Thoracic aorta (tissue), 2 donors: ENCODE results near the gene C13orf42. TPM values are rescaled to one million over a fixed set of nuclear protein-coding genes. Genes with fewer than 3 reads are reported as not detected.

ENCODE experiments used
- ATAC-seq: fragments of 150-250 bp; one replicate; pipeline ENCODE4 v1.8.0; 2017; ENCODE audit warnings: low read depth; ENCODE audit not compliant: insufficient number of reproducible peaks, low FRiP score
- DNase-seq: peaks from one replicate; pipeline ENCODE4 v3.0.0-alpha.2; 2020; ENCODE audit warnings: low spot score
- H3K27ac ChIP-seq, 2 donors: fragments of 200-600 bp; sonication (generic); 1 replicate in 1 of 2; 2 replicates in 1 of 2; pipeline ENCODE4 v1.5.1; 2016; ENCODE audit warnings: mild to moderate bottlenecking in 2 of 2, moderate library complexity in 2 of 2
- H3K27me3 ChIP-seq: fragments of 200-600 bp; sonication (generic); replicated peaks from 2 replicates; pipeline ENCODE4 v1.6.0; 2016; ENCODE audit warnings: mild to moderate bottlenecking; ENCODE audit not compliant: insufficient read depth
- H3K36me3 ChIP-seq: fragments of 200-600 bp; sonication (generic); one replicate; pipeline ENCODE4 v1.5.1; 2016
- H3K4me1 ChIP-seq, 2 donors: fragments of 200-600 bp; sonication (generic); 1 replicate in 1 of 2; 2 replicates in 1 of 2; pipeline versions ENCODE4 v1.5.1 to v1.6.0; 2016; ENCODE audit warnings: low read depth in 2 of 2, mild to moderate bottlenecking in 1 of 2; ENCODE audit not compliant: control insufficient read depth in 1 of 2
- H3K4me3 ChIP-seq: fragments of 200-600 bp; sonication (generic); 2 replicates; pipeline ENCODE4 v1.5.1; 2016; ENCODE audit warnings: mild to moderate bottlenecking
- H3K9me3 ChIP-seq: fragments of 200-600 bp; sonication (generic); 2 replicates; pipeline ENCODE4 v1.5.1; 2016
- total RNA-seq, 2 donors: library from RNA; depleted of rRNA; stranded (reverse); fragments of >200 nt; gene quantifications; one replicate each; pipeline versions ENCODE4 v1.1.0 to v1.2.3, GENCODE V29; 2016
- TF ChIP-seq, protein P1 (sequence below): fragments of 200-600 bp; sonication (generic); IDR thresholded peaks from one replicate; pipeline ENCODE4 v1.5.1; 2019; ENCODE audit warnings: antibody characterized with exemption

The C13orf42 gene
- total RNA-seq, 2 donors from 2014 or later, result not detected

DNA sequence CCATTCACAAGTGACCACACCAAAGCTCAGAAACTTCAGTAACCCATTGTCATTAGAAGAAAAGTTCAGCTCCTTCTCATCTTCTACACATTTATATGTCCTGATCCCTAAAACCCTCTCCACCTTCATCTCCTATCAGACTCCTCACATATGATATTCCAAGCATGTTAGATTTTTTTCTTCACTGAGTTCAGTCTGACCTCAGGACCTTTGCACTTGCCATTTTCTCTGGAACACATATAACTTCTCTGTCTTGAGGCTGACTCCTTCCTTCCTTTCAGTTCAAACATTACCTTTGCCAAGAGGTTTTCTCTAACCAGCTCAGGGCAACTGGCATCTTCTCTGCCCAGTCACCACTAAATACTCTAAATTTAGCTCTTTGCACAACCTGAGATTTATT, 54.1 kb downstream of the C13orf42 start:
- Histone ChIP-seq H3K9me3 (no peaks in the 10 kb centered on the region), H3K4me1 (peaks cover 0 to 11% of the 10 kb centered on the region in 2 donors), H3K4me3 (no peak overlapping the region), H3K36me3 (no peaks in the 10 kb centered on the region), H3K27me3 (no peaks in the 10 kb centered on the region), H3K27ac (no peak overlapping the region)
- ATAC-seq (no peak), DNase-seq (no peak)
- TF ChIP-seq, protein P1, sequence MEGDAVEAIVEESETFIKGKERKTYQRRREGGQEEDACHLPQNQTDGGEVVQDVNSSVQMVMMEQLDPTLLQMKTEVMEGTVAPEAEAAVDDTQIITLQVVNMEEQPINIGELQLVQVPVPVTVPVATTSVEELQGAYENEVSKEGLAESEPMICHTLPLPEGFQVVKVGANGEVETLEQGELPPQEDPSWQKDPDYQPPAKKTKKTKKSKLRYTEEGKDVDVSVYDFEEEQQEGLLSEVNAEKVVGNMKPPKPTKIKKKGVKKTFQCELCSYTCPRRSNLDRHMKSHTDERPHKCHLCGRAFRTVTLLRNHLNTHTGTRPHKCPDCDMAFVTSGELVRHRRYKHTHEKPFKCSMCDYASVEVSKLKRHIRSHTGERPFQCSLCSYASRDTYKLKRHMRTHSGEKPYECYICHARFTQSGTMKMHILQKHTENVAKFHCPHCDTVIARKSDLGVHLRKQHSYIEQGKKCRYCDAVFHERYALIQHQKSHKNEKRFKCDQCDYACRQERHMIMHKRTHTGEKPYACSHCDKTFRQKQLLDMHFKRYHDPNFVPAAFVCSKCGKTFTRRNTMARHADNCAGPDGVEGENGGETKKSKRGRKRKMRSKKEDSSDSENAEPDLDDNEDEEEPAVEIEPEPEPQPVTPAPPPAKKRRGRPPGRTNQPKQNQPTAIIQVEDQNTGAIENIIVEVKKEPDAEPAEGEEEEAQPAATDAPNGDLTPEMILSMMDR, result no peak

DNA sequence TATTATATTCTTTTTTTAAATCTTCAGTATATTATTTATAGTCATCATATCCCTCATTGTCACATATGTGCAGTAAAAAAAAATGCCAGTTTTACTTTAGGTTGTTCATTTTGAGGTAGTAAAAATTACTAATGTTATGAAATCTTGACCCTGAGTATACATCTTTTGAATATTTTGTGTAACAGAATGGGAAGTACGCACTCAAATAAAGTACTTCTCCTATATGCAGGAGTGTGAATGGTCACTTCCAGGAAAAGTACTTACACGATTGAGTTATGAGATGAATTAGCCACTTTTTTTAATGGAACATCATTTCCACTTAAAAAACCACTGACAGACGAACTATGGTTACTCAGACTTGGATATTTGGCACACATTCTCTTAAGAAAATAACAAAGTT, 58.5 kb downstream of the C13orf42 start:
- DNase-seq, result no peak
- no peaks in the 10 kb centered on the region for H3K36me3 ChIP-seq

DNA sequence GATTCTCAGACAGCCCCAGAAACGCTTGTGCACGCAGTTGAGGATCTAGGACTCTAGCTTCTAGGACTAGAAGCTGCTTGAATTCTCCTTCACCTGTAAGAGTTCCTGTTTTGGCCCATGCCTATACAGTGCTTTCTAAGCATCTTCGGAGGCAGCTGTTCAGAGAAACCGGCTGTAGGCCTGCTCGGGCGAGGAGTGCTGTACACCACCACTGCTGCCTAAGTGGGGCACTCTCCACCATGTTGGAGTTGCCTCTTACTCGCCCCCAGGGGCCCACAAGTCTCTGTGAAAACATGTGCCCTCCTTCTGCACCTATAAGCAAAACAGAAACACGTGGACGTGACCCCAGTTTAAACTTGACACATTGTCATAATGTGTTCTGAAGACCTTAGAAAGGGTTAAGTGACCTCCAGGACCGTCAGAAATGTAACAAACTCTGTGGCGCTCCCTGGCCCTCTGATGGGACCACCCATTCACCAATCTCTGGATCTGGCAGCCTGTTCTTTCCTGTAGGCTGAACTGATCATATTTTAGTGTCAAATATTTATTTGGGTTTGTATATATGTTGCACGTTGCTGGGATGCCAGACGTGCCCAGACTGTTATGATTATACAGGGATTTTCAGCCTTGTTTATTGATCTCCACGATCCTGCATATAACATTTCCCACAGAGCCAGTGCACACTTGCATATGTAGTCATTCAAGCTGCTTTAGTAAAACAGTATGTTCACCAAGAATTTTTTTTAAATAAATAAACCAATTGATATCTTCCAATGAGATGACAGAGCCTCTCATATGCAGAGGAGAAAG, 60.8 kb downstream of the C13orf42 start:
- DNase-seq, result no peak
- Histone ChIP-seq H3K9me3 (no peaks in the 10 kb centered on the region), H3K27ac (no peak overlapping the region), H3K4me1 (peaks cover 0 to 11% of the 10 kb centered on the region in 2 donors), H3K4me3 (no peak overlapping the region), H3K36me3 (no peaks in the 10 kb centered on the region), H3K27me3 (no peaks in the 10 kb centered on the region)
- ATAC-seq, result no peak
- TF ChIP-seq, protein P1, result no peak

More for the DNA sequence above, 58.5 kb downstream of the C13orf42 start:
- H3K4me3 ChIP-seq, result no peak overlapping the region
- TF ChIP-seq, protein P1, result no peak
- no peak overlapping the region for H3K27ac ChIP-seq
- H3K27me3 ChIP-seq, result no peaks in the 10 kb centered on the region
- peaks cover 0 to 11% of the 10 kb centered on the region in 2 donors for H3K4me1 ChIP-seq
- no peak for ATAC-seq
- H3K9me3 ChIP-seq, result no peaks in the 10 kb centered on the region

DNA sequence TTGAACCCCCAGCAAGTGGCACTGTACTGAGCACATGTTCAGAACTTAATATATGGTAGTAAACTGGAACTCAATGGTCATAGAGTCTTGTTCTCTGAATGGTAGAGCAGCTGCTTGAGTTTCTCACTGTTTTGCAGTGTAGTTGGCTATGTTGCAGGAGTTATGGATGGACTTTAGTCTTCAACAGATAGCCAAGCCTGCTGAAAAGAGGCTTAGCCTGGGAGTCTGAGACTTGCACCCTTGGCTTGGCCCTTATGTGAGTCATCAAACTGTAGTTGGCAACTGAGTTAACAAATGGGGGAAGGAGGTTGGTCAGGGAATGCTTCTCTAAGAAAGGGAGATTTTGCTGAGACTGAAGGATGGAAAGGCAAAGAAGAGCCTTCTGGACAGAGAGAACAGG, 62.5 kb downstream of the C13orf42 start:
- DNase-seq (no peak), ATAC-seq (no peak)
- Histone ChIP-seq H3K4me3 (no peak overlapping the region), H3K27ac (no peak overlapping the region), H3K4me1 (peaks cover 0 to 11% of the 10 kb centered on the region in 2 donors), H3K27me3 (no peaks in the 10 kb centered on the region), H3K9me3 (no peaks in the 10 kb centered on the region), H3K36me3 (no peaks in the 10 kb centered on the region)
- TF ChIP-seq, protein P1, result no peak

DNA sequence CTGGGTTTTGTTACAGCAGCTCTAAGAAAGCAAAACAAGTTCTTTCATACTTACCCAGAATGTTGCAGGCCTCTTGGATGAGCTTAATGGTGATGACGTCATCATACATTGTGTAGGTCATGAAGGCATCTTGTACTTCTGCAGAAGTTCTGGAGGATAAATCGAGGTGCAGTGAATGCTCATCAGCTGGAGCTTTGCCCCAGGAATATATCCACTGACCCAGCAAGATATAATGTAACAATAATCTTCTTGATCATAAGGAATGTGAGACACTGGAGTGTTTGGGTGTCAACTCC, 63.0 kb downstream of the C13orf42 start:
- H3K9me3 ChIP-seq, result no peaks in the 10 kb centered on the region
- DNase-seq, result no peak
- no peak overlapping the region for H3K4me3 ChIP-seq
- no peaks in the 10 kb centered on the region for H3K27me3 ChIP-seq
- ATAC-seq, result no peak
- H3K4me1 ChIP-seq, result peaks cover 0 to 10% of the 10 kb centered on the region in 2 donors
- H3K27ac ChIP-seq, result no peak overlapping the region
- no peaks in the 10 kb centered on the region for H3K36me3 ChIP-seq
- TF ChIP-seq, protein P1, result no peak
